CD14-positive monocyte (primary cell): Measurements from ENCODE around the gene PRKACG. TPM values are rescaled to one million over a fixed set of nuclear protein-coding genes. Genes with fewer than 3 reads are reported as not detected.

Experiments used
- DNase-seq, 3 donors: peaks; one replicate each; pipeline ENCODE4 v3.0.0-alpha.2; 2011 to 2022
- H2AFZ ChIP-seq: 2 replicates; pipeline ENCODE4 v1.6.0; 2012; ENCODE audit warnings: mild to moderate bottlenecking, low read depth, low read length, inconsistent platforms; ENCODE audit not compliant: insufficient read depth, poor library complexity, severe bottlenecking
- H3K27ac ChIP-seq, 2 donors: 1 replicate in 1 of 2; 2 replicates in 1 of 2; pipeline ENCODE4 v1.5.1; 2012 to 2013; ENCODE audit warnings: low read length in 2 of 2, control low read depth in 1 of 2, inconsistent platforms in 1 of 2, low read depth in 1 of 2, mild to moderate bottlenecking in 1 of 2
- H3K27me3 ChIP-seq, 2 donors: one replicate each; pipeline versions ENCODE4 v1.6.0 to v1.6.1; 2011 to 2013; ENCODE audit warnings: low read length in 2 of 2; ENCODE audit not compliant: control insufficient read depth in 2 of 2, insufficient read depth in 2 of 2
- H3K36me3 ChIP-seq, 2 donors: replicated peaks in 1 of 2; 1 replicate in 1 of 2; 2 replicates in 1 of 2; pipeline versions ENCODE4 v1.5.1 to v1.6.1; 2012 to 2013; ENCODE audit warnings: low read length in 2 of 2, control low read depth in 1 of 2, inconsistent platforms in 1 of 2, mild to moderate bottlenecking in 1 of 2; ENCODE audit not compliant: insufficient read depth in 2 of 2, control insufficient read depth in 1 of 2
- H3K4me1 ChIP-seq, 2 donors: 1 replicate in 1 of 2; 2 replicates in 1 of 2; pipeline versions ENCODE4 v1.5.1 to v1.6.1; 2012 to 2013; ENCODE audit warnings: low read length in 2 of 2, control low read depth in 1 of 2, inconsistent platforms in 1 of 2, mild to moderate bottlenecking in 1 of 2, moderate library complexity in 1 of 2; ENCODE audit not compliant: insufficient read depth in 2 of 2, control insufficient read depth in 1 of 2
- H3K4me2 ChIP-seq: replicated peaks from 2 replicates; pipeline ENCODE3; 2012; ENCODE audit warnings: low read length, moderate library complexity, mild to moderate bottlenecking; ENCODE audit not compliant: poor library complexity, severe bottlenecking; ENCODE audit errors: extremely low read depth
- H3K4me3 ChIP-seq, 3 experiments: fragments of 200-600 bp in 1 of 3; sonication (generic) in 1 of 3; replicated peaks in 1 of 3; 1 replicate in 2 of 3; 2 replicates in 1 of 3; pipeline ENCODE4 v1.5.1; 2011 to 2013; ENCODE audit warnings: low read length in 3 of 3, mild to moderate bottlenecking in 3 of 3, control low read depth in 2 of 3, low read depth in 2 of 3, inconsistent platforms in 1 of 3, moderate library complexity in 1 of 3
- H3K79me2 ChIP-seq: 2 replicates; pipeline ENCODE4 v1.6.0; 2012; ENCODE audit warnings: mild to moderate bottlenecking, control low read depth, inconsistent platforms, low read length, moderate library complexity; ENCODE audit not compliant: insufficient read depth
- H3K9ac ChIP-seq: 2 replicates; pipeline ENCODE4 v1.6.0; 2017; ENCODE audit warnings: low read length, mild to moderate bottlenecking; ENCODE audit not compliant: insufficient read depth, poor library complexity, severe bottlenecking
- H3K9me3 ChIP-seq, 2 donors: replicated peaks in 1 of 2; 1 replicate in 1 of 2; 2 replicates in 1 of 2; pipeline versions ENCODE4 v1.5.1 to v1.6.1; 2012 to 2013; ENCODE audit warnings: low read length in 2 of 2, control low read depth in 1 of 2; ENCODE audit not compliant: control insufficient read depth in 1 of 2, insufficient read depth in 1 of 2
- H4K20me1 ChIP-seq: 2 replicates; pipeline ENCODE4 v1.6.0; 2012; ENCODE audit warnings: mild to moderate bottlenecking, low read length, control low read depth, moderate library complexity; ENCODE audit not compliant: insufficient read depth
- H3K27ac Mint-ChIP-seq, 7 donors: one replicate each; pipeline ENCODE4 v1.8.0; 2020; ENCODE audit warnings: mild to moderate bottlenecking in 7 of 7, mixed read lengths in 7 of 7, moderate library complexity in 6 of 7, inconsistent platforms in 2 of 7
- H3K27me3 Mint-ChIP-seq, 3 donors: one replicate each; pipeline ENCODE4 v1.8.0; 2021 to 2022; ENCODE audit warnings: low read depth in 3 of 3, mild to moderate bottlenecking in 3 of 3, mixed read lengths in 3 of 3, moderate library complexity in 3 of 3, inconsistent platforms in 1 of 3
- H3K36me3 Mint-ChIP-seq, 2 donors: one replicate each; pipeline ENCODE4 v1.8.0; 2020; ENCODE audit warnings: mixed read lengths in 2 of 2, inconsistent platforms in 1 of 2, mild to moderate bottlenecking in 1 of 2
- H3K4me1 Mint-ChIP-seq: one replicate; pipeline ENCODE4 v1.8.0; 2020; ENCODE audit warnings: mild to moderate bottlenecking, mixed read lengths
- H3K4me3 Mint-ChIP-seq, 2 donors: one replicate each; pipeline ENCODE4 v1.8.0; 2020; ENCODE audit warnings: mild to moderate bottlenecking in 2 of 2, mixed read lengths in 2 of 2, moderate library complexity in 1 of 2
- H3K9me3 Mint-ChIP-seq, 7 donors: one replicate each; pipeline ENCODE4 v1.8.0; 2020 to 2022; ENCODE audit warnings: mixed read lengths in 7 of 7, mild to moderate bottlenecking in 6 of 7, moderate library complexity in 6 of 7, inconsistent platforms in 2 of 7
- CTCF ChIP-seq: fragments of 200-600 bp; IDR thresholded peaks from one replicate; pipeline ENCODE4 v1.8.0; 2022; ENCODE audit warnings: antibody characterized with exemption, mild to moderate bottlenecking
- WGBS: methylation state at CpG from one replicate; pipeline ENCODE4 v1.1.5; 2013; ENCODE audit warnings: missing lambda C conversion rate; ENCODE audit not compliant: insufficient coverage; 5-methylcytosine and 5-hydroxymethylcytosine counted together
- intact Hi-C, 2 donors: fragments of 100-400 bp; cut with micrococcal nuclease; formaldehyde crosslinking; loops; one replicate each; pipeline versions ENCODE4 v1.15.0 to v1.15.1; 2023
- polyA plus RNA-seq, 3 donors: library from polyadenylated mRNA; depleted of rRNA in 1 of 3; unstranded in 2 of 3; stranded (reverse) in 1 of 3; fragments of 300-500 nt in 2 of 3; fragments of >200 nt in 1 of 3; fragmentation: Illumina TruSeq in 2 of 3; gene quantifications; 1 replicate in 2 of 3; 2 replicates in 1 of 3; pipeline ENCODE4 v1.2.3, GENCODE V29; 2012 to 2021

PRKACG gene
- polyA plus RNA-seq, 3 donors = not detected

GRCh38 chr9:69035438-69036308, 21.8 kb upstream of the PRKACG start, which contains the start of gene FXN:
FXN (plus strand) TSS chr9:69035752; CDS start chr9:69035783, 31 bp downstream.
- Histone ChIP-seq H3K27ac (peak within 1 kb of the TSS; percentile 79 to 86), H3K4me3 (peak within 1 kb of the TSS; percentile 68 to 96 (median 84)), H4K20me1 (no peaks in the 10 kb centered on the region), H3K4me1 (peaks cover 11 to 15% of the 10 kb centered on the region in 2 donors), H3K9ac (peak within 1 kb of the TSS; percentile 74), H3K36me3 (no peaks in the 10 kb centered on the region), H3K79me2 (peaks cover 29% of the 10 kb centered on the region), H2AFZ (peak within 1 kb of the TSS; percentile 92), H3K27me3 (no peaks in the 10 kb centered on the region), H3K4me2 (peak within 1 kb of the TSS; percentile 92), H3K9me3 (no peaks in the 10 kb centered on the region)
- peak within 1 kb of the TSS; percentile 88 to 96 (median 92) for H3K27ac Mint-ChIP-seq
- H3K4me1 Mint-ChIP-seq = peaks cover 17% of the 10 kb centered on the region
- TF ChIP-seq CTCF = peak; percentile 99
- intact Hi-C loops = no loop called here
- peak within 1 kb of the TSS; percentile 97 to 98 for H3K4me3 Mint-ChIP-seq
- peak; percentile 65 to 80 (median 74) for DNase-seq
- H3K9me3 Mint-ChIP-seq = peaks cover 0 to 4% (median 0%) of the 10 kb centered on the region in 7 donors
- peaks cover 0 to 1% (median 0%) of the 10 kb centered on the region in 3 donors for H3K27me3 Mint-ChIP-seq
- H3K36me3 Mint-ChIP-seq = peaks cover 0 to 2% of the 10 kb centered on the region in 2 donors
- under 1% methylated on average over 65 of the region's 75 CpGs for WGBS

GRCh38 chr9:69034071-69034470, 20.2 kb upstream of the PRKACG start:
- Histone ChIP-seq H3K79me2 (peaks cover 23% of the 10 kb centered on the region), H3K4me1 (peaks cover 11 to 15% of the 10 kb centered on the region in 2 donors), H3K9ac (no peak overlapping the region), H3K36me3 (no peaks in the 10 kb centered on the region), H3K27ac (no peak overlapping the region), H3K9me3 (peaks cover 0 to 6% of the 10 kb centered on the region in 2 donors), H2AFZ (no peak overlapping the region), H3K4me3 (no peak overlapping the region), H3K4me2 (no peak overlapping the region), H4K20me1 (no peaks in the 10 kb centered on the region), H3K27me3 (no peaks in the 10 kb centered on the region)
- Mint-ChIP-seq H3K36me3 (peaks cover 0 to 2% of the 10 kb centered on the region in 2 donors), H3K4me1 (peaks cover 17% of the 10 kb centered on the region), H3K27ac (peak overlapping the region in 1 of 7 donors; percentile 47), H3K27me3 (peaks cover 0 to 3% (median 0%) of the 10 kb centered on the region in 3 donors), H3K9me3 (peaks cover 0 to 8% (median 7%) of the 10 kb centered on the region in 7 donors), H3K4me3 (no peak overlapping the region)
- WGBS = 100% methylated on average over 1 of the region's 2 CpGs
- intact Hi-C loops = no loop called here
- no peak for TF ChIP-seq CTCF
- DNase-seq = no peak
